Lung (tissue), 12 donors: Measurements from ENCODE around the gene MAP9. TPM values are rescaled to one million over a fixed set of nuclear protein-coding genes. Genes with fewer than 3 reads are reported as not detected.
A peak's percentile ranks its signal among the peaks of the same experiment; 100 is the strongest.

Source experiments
- ATAC-seq: fragments of 200-7000 bp; cut with Tn5 transposase; one replicate; pipeline ENCODE4 v1.9.1; 2020; ENCODE audit warnings: moderate number of reproducible peaks; ENCODE audit not compliant: insufficient read depth, low FRiP score
- DNase-seq, 3 donors: peaks; one replicate each; pipeline ENCODE4 v3.0.0-alpha.2; 2013 to 2017
- H3K27ac ChIP-seq, 2 donors: one replicate each; pipeline ENCODE4 v1.5.1; 2013; ENCODE audit warnings: mild to moderate bottlenecking in 2 of 2, moderate library complexity in 2 of 2, control low read depth in 1 of 2, inconsistent platforms in 1 of 2, low read depth in 1 of 2, low read length in 1 of 2
- H3K27me3 ChIP-seq, 3 donors: one replicate each; pipeline ENCODE4 v1.5.1; 2013; ENCODE audit warnings: low read length in 2 of 3; ENCODE audit not compliant: control insufficient read depth in 3 of 3, insufficient read depth in 3 of 3
- H3K36me3 ChIP-seq, 4 donors: one replicate each; pipeline ENCODE4 v1.5.1; 2013; ENCODE audit warnings: low read length in 4 of 4, mild to moderate bottlenecking in 1 of 4, moderate library complexity in 1 of 4; ENCODE audit not compliant: control insufficient read depth in 4 of 4, insufficient read depth in 4 of 4
- H3K4me1 ChIP-seq, 5 donors: one replicate each; pipeline ENCODE4 v1.5.1; 2013; ENCODE audit warnings: low read length in 5 of 5, mild to moderate bottlenecking in 2 of 5, moderate library complexity in 1 of 5; ENCODE audit not compliant: control insufficient read depth in 5 of 5, insufficient read depth in 5 of 5
- H3K4me3 ChIP-seq: one replicate; pipeline ENCODE4 v1.5.1; 2013; ENCODE audit warnings: mild to moderate bottlenecking, control low read depth, moderate library complexity
- H3K9ac ChIP-seq, 2 donors: one replicate each; pipeline ENCODE4 v1.5.1; 2013; ENCODE audit warnings: low read length in 2 of 2, control low read depth in 1 of 2; ENCODE audit not compliant: insufficient read depth in 1 of 2
- H3K9me3 ChIP-seq, 4 donors: one replicate each; pipeline ENCODE4 v1.5.1; 2013; ENCODE audit warnings: low read length in 3 of 4, mild to moderate bottlenecking in 1 of 4, moderate library complexity in 1 of 4; ENCODE audit not compliant: control insufficient read depth in 4 of 4, insufficient read depth in 3 of 4
- CTCF ChIP-seq: IDR thresholded peaks from 2 replicates; pipeline ENCODE4 v1.5.1; 2012; ENCODE audit warnings: mild to moderate bottlenecking; ENCODE audit errors: control extremely low read depth, extremely low read depth
- WGBS, 2 donors: extraction: QIAGEN DNeasy Blood & Tissue Kit; methylation state at CpG; one replicate each; pipeline ENCODE4 v1.1.7; 2013; 5-methylcytosine and 5-hydroxymethylcytosine counted together
- polyA plus RNA-seq, 2 donors: library from polyadenylated mRNA; stranded (reverse); fragments of 200-250 nt; gene quantifications; one replicate each; pipeline ENCODE4 v1.2.1, GENCODE V29; 2013
- total RNA-seq, 2 donors: library from RNA; depleted of rRNA in 1 of 2; stranded (reverse); fragments of >200 nt in 1 of 2; gene quantifications; one replicate each; pipeline ENCODE4 v1.2.1, GENCODE V29; 2014 to 2021
- donor health status: control.
- donor health status: control.
- donor health status: Bipolar disorder and iron deficiency.
- donor health status: healthy.
- donor health status: DM: yes; HTN: yes; CAD: no.

The MAP9 gene
- total and polyA plus RNA-seq, 4 donors: 5.1 to 31.5 (median 11.9) TPM

- Histone ChIP-seq H3K27me3 (no peaks in the 10 kb centered on the region), H3K4me1 (peaks cover 0 to 9% (median 0%) of the 10 kb centered on the region in 5 donors), H3K36me3 (peaks cover 1 to 9% (median 5%) of the 10 kb centered on the region in 4 donors), H3K4me3 (no peak overlapping the region), H3K9me3 (no peaks in the 10 kb centered on the region), H3K27ac (no peak overlapping the region), H3K9ac (no peak overlapping the region)
- DNase-seq (peak in 2 of 3 donors; percentile 41 to 50), ATAC-seq (no peak)
- WGBS, 2 donors: 44 to 45% methylated on average over 4 of the region's 4 CpGs
- TF ChIP-seq CTCF: no peak
Observed at GRCh38 chr4:155371432-155372043, 5.2 kb downstream of the MAP9 start.

- Histone ChIP-seq H3K9me3 (no peaks in the 10 kb centered on the region), H3K27me3 (no peaks in the 10 kb centered on the region), H3K4me3 (no peak overlapping the region), H3K4me1 (no peaks in the 10 kb centered on the region), H3K27ac (no peak overlapping the region), H3K9ac (no peak overlapping the region), H3K36me3 (peaks cover 1 to 12% (median 6%) of the 10 kb centered on the region in 4 donors)
- ATAC-seq: no peak
- 86 to 87% methylated on average over 2 of the region's 2 CpGs for WGBS, 2 donors
- TF ChIP-seq CTCF: no peak
- DNase-seq: no peak
Observed at GRCh38 chr4:155367608-155368007, 9.2 kb downstream of the MAP9 start.

GRCh38 chr4:155353923-155354540 lies 22.7 kb downstream of the MAP9 start:
- Histone ChIP-seq H3K4me1 (no peaks in the 10 kb centered on the region), H3K9me3 (no peaks in the 10 kb centered on the region), H3K4me3 (no peak overlapping the region), H3K27ac (no peak overlapping the region), H3K36me3 (peaks cover 0 to 6% (median 3%) of the 10 kb centered on the region in 4 donors), H3K27me3 (no peaks in the 10 kb centered on the region), H3K9ac (no peak overlapping the region)
- 32 to 43% methylated on average over 8 of the region's 8 CpGs for WGBS, 2 donors
- peak; percentile 62 for ATAC-seq
- DNase-seq: peak; percentile 49 to 71 (median 60)
- no peak for TF ChIP-seq CTCF
